ENCODE measurements around the gene UTP15. TPM values are rescaled to one million over a fixed set of nuclear protein-coding genes. Genes with fewer than 3 reads are reported as not detected.
A peak's percentile ranks its signal among the peaks of the same experiment; 100 is the strongest.

The UTP15 gene
- total RNA-seq, 1 experiment from 2014 or later = 35.2 TPM

- H3K4me1 Mint-ChIP-seq = peaks cover 14% of the 10 kb centered on the region
- no peak for DNase-seq (ENCODE audit: low spot score)
These were observed 868 bp upstream of the UTP15 start for GRCh38 chr5:73564675-73565074.

GRCh38 chr5:73565969-73566547 lies 515 bp downstream of the UTP15 start:
- H3K27me3 Mint-ChIP-seq (ENCODE audit: low read depth) = no peaks in the 10 kb centered on the region
- ATAC-seq (peak; percentile 12), DNase-seq (ENCODE audit: low spot score) (no peak)
- H3K36me3 Mint-ChIP-seq = peaks cover 19% of the 10 kb centered on the region
- POLR2A ChIA-PET = no interaction called here
- H3K4me1 Mint-ChIP-seq = peaks cover 14% of the 10 kb centered on the region
- CTCF ChIA-PET = interaction anchor here (1.5 kb wide), 1 partner anchor 25 kb away, joined by 5 read pairs; no protein-coding TSS in a partner anchor
- peak overlapping the region; percentile 99 for H3K27ac Mint-ChIP-seq
- peak overlapping the region; percentile 88 for H3K4me3 Mint-ChIP-seq
- H3K9me3 Mint-ChIP-seq = no peaks in the 10 kb centered on the region
- TF ChIP-seq ELF4 (CRISPR knock-in tag; IDR thresholded peaks at IDR 0.05; ENCODE audit: low read depth) (no peak), ZMAT4 (CRISPR knock-in tag; IDR thresholded peaks at IDR 0.05) (no peak), HMGA2 (CRISPR knock-in tag; IDR thresholded peaks at IDR 0.05) (no peak), RORB (CRISPR knock-in tag; IDR thresholded peaks at IDR 0.05) (no peak), EMX1 (CRISPR knock-in tag; IDR thresholded peaks at IDR 0.05) (no peak), SP1 (CRISPR knock-in tag; conservative IDR thresholded peaks at IDR 0.05) (no peak), AFF4 (CRISPR knock-in tag; IDR thresholded peaks at IDR 0.05; ENCODE audit: borderline replicate concordance) (no peak), JUN (CRISPR knock-in tag; IDR thresholded peaks at IDR 0.05) (no peak), ZNF532 (CRISPR knock-in tag; IDR thresholded peaks at IDR 0.05; ENCODE audit: borderline replicate concordance) (no peak), GTF2I (CRISPR knock-in tag; conservative IDR thresholded peaks at IDR 0.05) (no peak)

More at GRCh38 chr5:73564675-73565074, 868 bp upstream of the UTP15 start:
- Mint-ChIP-seq H3K9me3 (no peaks in the 10 kb centered on the region), H3K27ac (peak overlapping the region; percentile 99; the same call in 1 of the 2 replicates), H3K4me3 (peak overlapping the region; percentile 88), H3K36me3 (peaks cover 13% of the 10 kb centered on the region), H3K27me3 (ENCODE audit: low read depth) (no peaks in the 10 kb centered on the region)
- ChIA-PET POLR2A (interaction anchor here (0.5 kb wide), 1 partner anchor 319 kb away, joined by 3 read pairs; no protein-coding TSS in a partner anchor), CTCF (interaction anchor here (0.8 to 1.5 kb wide), 4 partner anchors 10 to 77 kb away, joined by 3 to 7 read pairs (median 4); no protein-coding TSS in a partner anchor)
- ATAC-seq = no peak
- TF ChIP-seq ATF2 (CRISPR knock-in tag; IDR thresholded peaks at IDR 0.05; ENCODE audit: borderline replicate concordance, low read depth) (no peak), ATF1 (CRISPR knock-in tag; IDR thresholded peaks at IDR 0.05) (no peak), ZBTB43 (CRISPR knock-in tag; IDR thresholded peaks at IDR 0.05) (no peak), IRF1 (CRISPR knock-in tag; IDR thresholded peaks at IDR 0.05) (no peak), ZNF263 (CRISPR knock-in tag; IDR thresholded peaks at IDR 0.05; ENCODE audit: low read depth) (no peak)
